GM13977 (cell line): ENCODE measurements around the gene OXGR1.
"Not testable (repeated sequence)": the region's sequence is repeated elsewhere in the genome, so short reads cannot be mapped to it uniquely, and the experiment has no call there.

ENCODE experiments used
- DNase-seq: peaks from one replicate; pipeline ENCODE4 v3.0.0; 2012; ENCODE audit warnings: low spot score
- in situ Hi-C: fragments of 300-500 bp; cut with MboI; formaldehyde crosslinking; loops from one replicate; pipeline ENCODE4 v1.12.0; 2022; ENCODE audit warnings: low sequenced_read_pairs, low pct_unique_long_range_greater_than_20kb, mixed read lengths, inconsistent platforms; ENCODE audit not compliant: unreplicated experiment
- TF ChIP-seq, protein P1 (sequence below): IDR thresholded peaks from 2 replicates; pipeline ENCODE4 v1.5.1; 2012; ENCODE audit warnings: mild to moderate bottlenecking, control low read depth; ENCODE audit not compliant: insufficient read depth; ENCODE audit errors: extremely low read depth, missing control alignments

The OXGR1 gene

DNA sequence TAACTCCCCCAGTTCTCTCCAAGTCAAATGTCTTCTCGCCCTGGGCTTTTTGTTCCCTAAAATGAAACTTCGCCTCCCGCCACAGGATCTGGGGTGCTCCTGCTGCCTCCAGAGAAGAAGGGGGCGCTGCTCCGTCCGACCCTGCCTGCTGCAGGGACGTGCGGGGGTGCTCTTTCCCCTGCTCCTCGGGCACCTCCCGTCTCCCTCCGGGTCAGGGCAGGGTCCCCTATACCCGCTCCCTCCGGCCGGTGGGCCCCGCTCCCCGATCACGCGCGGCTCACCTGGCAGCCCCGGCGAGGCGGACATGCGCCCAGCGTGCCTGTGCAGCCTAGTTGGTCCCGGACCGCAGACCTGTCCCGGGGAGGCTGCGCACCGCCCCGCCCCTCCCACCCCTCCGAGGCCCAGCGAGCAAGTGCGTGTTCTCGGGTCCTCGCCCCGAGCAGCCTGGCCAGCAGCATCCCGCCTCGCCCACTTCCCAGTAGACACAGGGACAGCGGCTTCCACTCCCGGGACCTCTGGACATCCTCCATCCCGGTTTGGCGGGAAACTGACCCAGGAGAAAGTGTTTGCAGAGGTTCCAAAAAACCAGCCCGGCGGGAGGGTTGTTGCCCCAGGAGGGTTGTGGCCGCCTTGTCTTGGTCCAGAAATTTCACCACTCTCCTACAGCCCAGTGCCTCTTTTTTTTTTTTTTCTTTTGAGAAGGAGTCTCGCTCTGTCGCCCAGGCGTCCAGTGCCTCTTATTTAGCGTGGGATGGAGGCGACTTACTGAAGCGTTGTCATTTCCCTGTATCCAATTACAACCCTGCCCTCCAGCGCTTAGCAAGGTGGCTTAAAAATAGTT is at the start of gene OXGR1:
OXGR1 (minus strand) TSS at position 460 of the 841 bp plus-strand sequence. CDS start 6,717 bp downstream, outside the sequence.
- TF ChIP-seq, protein P1, sequence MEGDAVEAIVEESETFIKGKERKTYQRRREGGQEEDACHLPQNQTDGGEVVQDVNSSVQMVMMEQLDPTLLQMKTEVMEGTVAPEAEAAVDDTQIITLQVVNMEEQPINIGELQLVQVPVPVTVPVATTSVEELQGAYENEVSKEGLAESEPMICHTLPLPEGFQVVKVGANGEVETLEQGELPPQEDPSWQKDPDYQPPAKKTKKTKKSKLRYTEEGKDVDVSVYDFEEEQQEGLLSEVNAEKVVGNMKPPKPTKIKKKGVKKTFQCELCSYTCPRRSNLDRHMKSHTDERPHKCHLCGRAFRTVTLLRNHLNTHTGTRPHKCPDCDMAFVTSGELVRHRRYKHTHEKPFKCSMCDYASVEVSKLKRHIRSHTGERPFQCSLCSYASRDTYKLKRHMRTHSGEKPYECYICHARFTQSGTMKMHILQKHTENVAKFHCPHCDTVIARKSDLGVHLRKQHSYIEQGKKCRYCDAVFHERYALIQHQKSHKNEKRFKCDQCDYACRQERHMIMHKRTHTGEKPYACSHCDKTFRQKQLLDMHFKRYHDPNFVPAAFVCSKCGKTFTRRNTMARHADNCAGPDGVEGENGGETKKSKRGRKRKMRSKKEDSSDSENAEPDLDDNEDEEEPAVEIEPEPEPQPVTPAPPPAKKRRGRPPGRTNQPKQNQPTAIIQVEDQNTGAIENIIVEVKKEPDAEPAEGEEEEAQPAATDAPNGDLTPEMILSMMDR, result no peak
- DNase-seq, result peak; percentile 8

DNA sequence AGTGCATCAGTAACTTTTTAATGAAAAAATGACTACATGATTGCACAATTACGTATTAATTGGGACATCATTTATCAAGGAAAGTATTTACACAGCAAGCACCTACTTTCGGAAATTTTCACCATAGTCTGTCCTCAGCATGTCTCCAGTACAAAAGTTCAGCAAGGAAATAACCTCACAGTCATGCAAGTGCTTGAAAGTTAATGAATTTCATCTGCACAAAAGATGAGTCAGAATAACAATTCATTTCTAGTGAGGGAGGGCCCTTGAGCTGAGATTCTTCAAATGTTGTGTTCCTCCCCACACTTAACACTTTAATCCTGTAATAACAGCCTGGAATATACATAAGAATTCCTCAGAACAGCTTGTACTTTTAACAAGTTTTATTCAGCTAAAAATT is 49.0 kb upstream of the OXGR1 start:
- in situ Hi-C loops, result no loop called here
- TF ChIP-seq, protein P1, result no peak
- DNase-seq, result no peak

More for the DNA sequence above, at the start of gene OXGR1:
- in situ Hi-C loops, result no loop called here

DNA sequence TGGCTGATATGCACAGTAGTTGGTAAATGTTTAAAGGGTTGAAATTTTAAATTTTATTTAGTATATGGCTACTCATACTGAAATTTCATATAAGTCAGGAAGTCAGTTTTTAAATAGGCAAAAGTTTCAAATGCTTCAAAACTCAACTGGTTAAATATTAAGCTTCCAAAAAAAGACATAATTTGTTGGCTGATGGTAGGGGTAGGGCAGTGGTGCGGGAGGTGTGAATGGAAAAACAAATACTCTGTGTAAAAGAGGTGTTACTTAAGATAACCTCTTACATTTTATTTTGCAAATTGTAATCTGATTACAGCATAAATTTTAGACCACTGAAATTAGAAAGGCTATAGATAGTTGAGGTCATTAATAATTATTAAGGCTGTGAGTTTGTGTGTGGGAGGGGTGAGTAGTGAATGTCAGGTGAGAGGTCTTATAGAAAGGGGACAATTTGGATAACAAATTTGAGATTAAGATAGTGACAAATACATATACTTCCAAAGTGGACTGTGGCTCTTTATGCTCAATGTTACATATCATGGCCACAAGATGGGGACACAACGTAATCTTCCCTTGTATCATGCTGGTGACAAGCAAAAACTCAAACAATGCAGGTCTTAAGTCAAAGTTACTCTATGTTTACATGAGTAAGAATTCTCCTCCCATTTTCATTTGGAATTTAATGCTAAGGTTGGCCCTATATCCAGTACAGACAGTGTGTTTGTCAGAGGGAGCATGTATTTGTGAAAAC is 36.6 kb upstream of the OXGR1 start:
- TF ChIP-seq, protein P1, result no peak
- peak; percentile 17 for DNase-seq
- in situ Hi-C loops, result no loop called here

DNA sequence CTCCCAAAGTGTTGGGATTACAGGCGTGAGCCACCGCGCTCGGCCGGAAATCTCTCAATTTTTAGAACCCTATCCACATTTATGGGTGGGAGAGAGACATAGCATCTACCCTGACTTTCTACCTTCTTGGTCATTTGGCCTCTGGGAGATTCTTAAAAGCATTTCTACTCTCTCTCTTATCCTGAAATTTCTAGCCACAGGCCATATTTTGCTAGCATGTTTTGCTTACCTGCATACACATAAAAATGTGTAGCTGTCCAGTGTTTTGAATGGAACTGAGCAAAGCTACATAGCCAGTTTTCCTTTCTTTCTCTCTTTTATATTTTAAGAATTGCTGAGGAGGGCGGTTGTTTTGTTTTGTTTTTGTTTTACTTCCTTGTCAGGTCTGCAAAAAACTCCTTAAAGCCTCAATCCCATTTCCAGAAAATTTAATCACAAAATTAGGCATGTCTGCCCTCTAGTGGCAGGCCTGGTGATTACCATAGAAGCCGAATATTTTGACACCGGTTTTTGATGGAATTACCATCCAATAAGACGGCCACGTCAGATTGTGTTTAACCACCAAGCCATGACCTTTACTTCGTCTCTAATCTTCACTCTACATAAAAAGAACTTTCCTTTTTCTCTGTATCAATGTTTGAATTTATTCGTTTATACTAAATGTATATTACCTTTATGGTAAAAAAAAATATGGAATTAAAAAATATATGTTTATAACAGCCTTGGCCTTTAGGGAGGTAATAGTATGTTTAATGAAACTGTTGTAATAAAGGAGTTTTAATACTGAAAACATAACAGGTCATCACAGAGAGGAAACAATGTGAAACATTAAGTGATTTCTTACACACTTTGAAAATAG is 34.4 kb upstream of the OXGR1 start:
- TF ChIP-seq, protein P1, result peak; percentile 84
- in situ Hi-C loops, result no loop called here
- peak; percentile 57 for DNase-seq

DNA sequence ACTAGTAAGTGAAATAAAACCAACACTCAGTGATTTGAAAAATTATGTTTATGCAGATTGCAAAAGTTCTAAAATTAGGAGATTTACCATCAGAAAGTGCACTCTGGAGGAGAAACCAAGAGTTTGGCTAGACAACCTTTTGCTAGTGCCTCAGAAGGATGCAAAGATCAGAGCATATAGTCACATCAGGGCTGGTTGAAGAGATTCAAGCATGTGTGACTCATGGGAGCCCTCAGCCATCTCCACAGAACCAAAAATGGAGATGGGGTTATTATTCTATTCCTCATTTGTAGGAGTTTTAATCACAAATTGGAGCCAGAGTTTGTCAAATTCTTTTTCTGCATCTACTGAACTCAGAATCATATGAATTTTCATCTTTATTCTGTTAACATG is 32.9 kb upstream of the OXGR1 start:
- DNase-seq, result no peak
- in situ Hi-C loops, result no loop called here
- TF ChIP-seq, protein P1, result no peak

DNA sequence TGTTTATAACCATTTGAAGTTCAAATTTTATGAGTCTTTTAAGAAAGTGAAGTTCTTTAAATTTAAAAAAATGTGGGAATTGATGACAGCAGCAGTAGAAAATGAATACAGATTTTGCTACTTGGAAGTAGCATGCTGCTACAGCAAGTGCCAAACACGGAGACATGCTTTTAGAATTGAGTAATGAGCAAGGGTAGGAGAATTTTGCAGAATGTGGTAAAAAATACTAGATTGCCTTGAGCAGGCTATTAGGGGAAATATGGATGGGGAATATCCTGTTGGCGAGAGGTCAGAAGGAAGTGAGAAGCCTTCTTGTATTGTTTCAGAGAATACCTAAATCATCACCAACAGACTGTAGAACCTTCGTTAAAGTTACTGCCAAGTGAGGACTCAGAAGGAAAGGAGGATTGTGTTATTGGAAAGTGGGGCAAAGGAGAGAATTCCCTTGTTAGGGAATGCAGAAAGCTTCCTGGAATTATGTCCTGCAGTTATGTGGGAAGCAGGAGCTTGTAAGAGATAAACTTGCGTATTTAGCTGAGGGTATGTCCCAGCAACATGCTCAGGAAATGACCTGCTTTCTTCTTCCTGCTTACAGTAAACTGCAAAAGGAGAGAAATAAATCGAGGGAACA is 32.4 kb upstream of the OXGR1 start:
- in situ Hi-C loops, result no loop called here
- DNase-seq, result no peak
- TF ChIP-seq, protein P1, result no peak

DNA sequence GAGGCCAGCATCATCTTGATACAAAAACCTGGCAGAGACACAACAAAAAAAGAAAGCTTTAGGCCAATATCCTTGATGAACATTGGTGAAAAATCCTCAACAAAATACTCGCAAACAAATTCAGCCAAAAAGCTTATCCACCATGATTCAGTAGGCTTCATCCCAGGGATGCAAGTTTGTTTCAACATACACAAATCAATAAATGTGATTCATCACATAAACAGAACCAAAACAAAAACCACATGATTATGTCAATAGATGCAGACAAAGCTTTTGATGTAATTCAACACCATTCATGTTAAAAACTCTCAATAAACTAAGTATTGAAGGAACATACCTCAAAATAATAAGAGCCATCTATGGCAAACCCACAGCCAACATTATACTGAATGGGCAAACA is 29.5 kb upstream of the OXGR1 start:
- DNase-seq, in situ Hi-C loops: not testable (repeated sequence)
